GM19099 (cell line): Measurements from ENCODE around the gene SNX18.

Experiments used
- POLR2A ChIP-seq: IDR thresholded peaks from 3 replicates; pipeline ENCODE4 v1.6.1; 2011; ENCODE audit warnings: low read depth; ENCODE audit not compliant: insufficient read length; ENCODE audit errors: extremely low read depth

The SNX18 gene

GRCh38 chr5:54580997-54581811 lies 63.6 kb downstream of the SNX18 start:
- TF ChIP-seq POLR2A = no peak

GRCh38 chr5:54581831-54582548 lies 64.4 kb downstream of the SNX18 start:
- TF ChIP-seq POLR2A = no peak

GRCh38 chr5:54586336-54586735 lies 68.8 kb downstream of the SNX18 start:
- TF ChIP-seq POLR2A = no peak

- TF ChIP-seq POLR2A = no peak
Measured at GRCh38 chr5:54589786-54590185, 72.2 kb downstream of the SNX18 start.

GRCh38 chr5:54590824-54591223 lies 73.3 kb downstream of the SNX18 start:
- TF ChIP-seq POLR2A = no peak

GRCh38 chr5:54593779-54594178 lies 76.2 kb downstream of the SNX18 start:
- TF ChIP-seq POLR2A = no peak

- TF ChIP-seq POLR2A = no peak
Measured at GRCh38 chr5:54594181-54594580, 76.6 kb downstream of the SNX18 start.

GRCh38 chr5:54595721-54596120 lies 78.2 kb downstream of the SNX18 start:
- TF ChIP-seq POLR2A = no peak
